A673 (cell line): ENCODE data around the gene TMEM213.

Experiments
- CTCF ChIP-seq: fragments of 300-800, 200-600 bp; sonication (generic); conservative IDR thresholded peaks from 2 replicates; pipeline ENCODE4 v1.5.1; 2017; ENCODE audit warnings: low read depth, mild to moderate bottlenecking, antibody characterized with exemption, low read length, moderate library complexity, mixed read lengths
- EZH2 ChIP-seq: fragments of 200-600 bp; sonication (generic); IDR thresholded peaks from 2 replicates; pipeline ENCODE4 v1.6.1; 2017; ENCODE audit warnings: borderline replicate concordance, low read depth, mild to moderate bottlenecking, mixed read lengths, antibody characterized with exemption, low read length; ENCODE audit not compliant: poor library complexity, severe bottlenecking

GRCh38 chr7:138875794-138876193 lies 78.0 kb downstream of the TMEM213 start:
- TF ChIP-seq CTCF (no peak), EZH2 (no peak)
